ENCODE results near the gene ANG.

ANG gene

DNA sequence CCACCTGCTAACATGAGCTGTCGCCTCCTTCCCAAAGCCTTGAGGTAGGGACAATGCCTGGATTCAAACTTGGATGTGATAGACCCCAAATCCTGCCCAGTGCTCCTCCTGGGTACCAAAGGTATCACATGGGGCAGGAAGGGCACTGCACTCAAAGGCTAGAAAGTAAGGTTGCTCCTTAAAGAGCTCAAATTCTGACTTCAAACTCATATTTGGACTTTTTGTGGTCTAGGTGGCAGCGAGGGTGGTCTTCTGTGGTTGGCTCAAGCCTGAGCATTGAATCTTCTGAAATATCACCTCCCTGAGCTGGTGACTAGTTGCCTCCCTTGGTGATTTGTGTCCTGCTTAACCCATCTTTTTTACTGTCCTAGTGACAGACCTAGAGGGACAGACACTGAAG, 12.5 kb upstream of the ANG start:
- no peak for DNase-seq (ENCODE audit: low read depth)

DNA sequence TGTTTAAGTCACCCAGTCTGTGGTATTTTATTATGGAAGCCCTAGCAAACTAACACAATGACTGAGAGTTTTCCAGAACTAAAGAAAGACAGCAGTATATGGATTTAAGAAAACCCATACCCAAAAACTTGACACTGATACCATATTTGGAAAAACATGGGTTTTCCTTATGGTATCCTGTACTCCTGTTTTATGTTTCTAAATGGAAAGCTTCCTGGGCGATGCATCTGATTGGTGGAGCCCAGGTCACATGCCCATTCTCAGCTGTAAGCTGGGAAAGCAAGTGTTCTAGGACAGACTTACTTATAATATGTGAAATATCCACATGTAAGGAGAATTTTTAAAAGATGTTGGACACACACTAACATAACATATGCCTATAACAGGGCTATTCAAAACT, 8.7 kb upstream of the ANG start:
- DNase-seq (ENCODE audit: low read depth) = no peak

- DNase-seq (ENCODE audit: low read depth) = no peak
Observed at GRCh38 chr14:20680363-20680762, 8.2 kb upstream of the ANG start.

DNA sequence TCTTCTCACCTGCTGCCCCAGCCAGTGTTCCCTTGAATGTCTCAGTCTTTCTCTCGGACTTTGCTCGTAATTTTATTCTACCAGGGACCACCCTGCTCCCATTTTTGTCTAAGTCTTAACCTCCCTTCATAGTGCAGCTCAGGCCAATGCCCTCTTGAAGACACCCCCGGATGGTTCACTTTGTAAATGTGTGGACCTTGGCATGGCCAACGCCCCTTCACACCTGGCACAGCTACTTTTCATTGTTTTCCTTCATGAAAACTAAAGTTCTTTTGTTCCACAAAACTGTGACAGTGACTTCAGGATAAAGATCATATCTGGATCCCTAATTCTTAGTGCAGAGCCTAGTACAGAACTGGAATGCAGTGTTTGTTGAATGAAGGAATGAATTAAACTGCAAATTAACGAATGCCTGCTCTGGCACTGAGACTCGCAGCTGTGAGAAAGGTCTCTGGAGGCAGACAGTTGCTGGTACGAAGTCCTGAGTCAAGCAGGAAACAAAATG, 7.7 kb upstream of the ANG start:
- no peak for DNase-seq (ENCODE audit: low read depth)

DNA sequence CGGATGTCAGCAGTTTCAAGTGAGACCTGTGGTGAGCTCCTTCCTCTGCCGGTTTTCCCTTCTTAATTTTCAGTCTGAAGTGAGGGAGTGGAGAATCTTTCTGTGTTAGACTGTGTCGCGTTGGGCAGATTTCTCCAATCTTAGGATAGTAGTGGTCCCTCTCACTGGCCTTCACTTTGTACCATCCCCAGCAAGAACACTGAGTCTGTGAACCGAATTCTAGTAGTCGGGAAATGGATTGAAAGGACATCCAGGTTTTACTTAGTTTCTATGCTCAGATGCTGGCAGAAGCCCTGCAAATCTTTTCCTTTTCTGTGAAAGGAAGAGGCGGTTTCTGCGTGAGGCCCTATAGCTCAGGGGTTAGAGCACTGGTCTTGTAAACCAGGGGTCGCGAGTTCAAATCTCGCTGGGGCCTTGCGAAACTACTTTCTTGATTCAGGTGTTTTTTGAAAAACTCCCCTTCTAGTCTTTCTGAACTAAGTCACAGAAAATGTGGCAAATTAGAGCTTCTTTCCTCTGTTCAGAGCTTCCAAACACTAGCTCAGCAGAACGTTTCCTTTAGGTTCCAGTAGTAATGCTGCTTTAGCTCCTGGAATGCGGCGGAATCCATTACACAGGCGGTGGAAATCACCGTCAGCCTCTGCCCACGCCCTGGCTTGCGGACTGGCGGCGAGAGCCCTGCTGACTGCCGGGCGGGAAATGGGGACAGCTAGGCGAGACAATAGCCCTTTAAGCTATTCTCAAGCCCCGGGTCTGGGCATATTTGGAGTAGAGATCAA, 7.0 kb upstream of the ANG start:
- peak; percentile 83 for DNase-seq (ENCODE audit: low read depth)

GRCh38 chr14:20682127-20682434, 6.5 kb upstream of the ANG start:
- DNase-seq (ENCODE audit: low read depth) = no peak

DNA sequence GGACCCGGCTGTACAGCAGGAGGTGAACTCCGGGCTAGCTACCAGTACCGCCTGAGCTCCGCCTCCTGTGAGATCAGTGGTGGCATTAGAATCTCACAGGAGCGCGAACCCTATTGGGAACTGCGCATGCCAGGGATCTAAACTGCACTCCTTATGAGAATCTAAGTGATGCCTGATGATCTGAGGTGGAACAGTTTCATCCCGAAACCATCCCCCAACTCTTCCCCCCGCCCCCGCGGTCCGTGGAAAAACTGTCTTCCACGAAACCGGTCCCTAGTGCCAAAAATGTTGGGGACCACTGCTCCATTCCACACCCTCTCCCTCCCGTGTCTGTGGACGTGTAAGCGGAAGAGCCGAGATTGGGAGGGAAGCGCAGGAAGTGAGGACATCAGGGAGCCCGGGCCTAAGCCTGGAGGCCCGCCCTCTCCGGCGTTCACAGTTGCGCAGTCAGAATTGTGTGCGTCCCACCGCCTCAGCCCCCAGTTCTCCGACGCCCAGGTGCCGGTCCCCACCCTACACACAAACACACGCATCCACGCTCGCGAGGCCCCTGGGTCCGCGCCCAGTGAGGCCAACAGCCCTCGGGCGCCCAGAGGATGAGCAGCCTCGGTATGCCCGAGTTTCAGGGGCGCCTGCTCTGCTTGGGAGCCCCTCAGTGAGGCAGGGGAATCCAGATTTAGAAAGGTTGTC, 6.0 kb upstream of the ANG start:
- DNase-seq (ENCODE audit: low read depth) = peak; percentile 72

GRCh38 chr14:20683125-20683890, 5.3 kb upstream of the ANG start:
- peak; percentile 89 for DNase-seq (ENCODE audit: low read depth)

DNA sequence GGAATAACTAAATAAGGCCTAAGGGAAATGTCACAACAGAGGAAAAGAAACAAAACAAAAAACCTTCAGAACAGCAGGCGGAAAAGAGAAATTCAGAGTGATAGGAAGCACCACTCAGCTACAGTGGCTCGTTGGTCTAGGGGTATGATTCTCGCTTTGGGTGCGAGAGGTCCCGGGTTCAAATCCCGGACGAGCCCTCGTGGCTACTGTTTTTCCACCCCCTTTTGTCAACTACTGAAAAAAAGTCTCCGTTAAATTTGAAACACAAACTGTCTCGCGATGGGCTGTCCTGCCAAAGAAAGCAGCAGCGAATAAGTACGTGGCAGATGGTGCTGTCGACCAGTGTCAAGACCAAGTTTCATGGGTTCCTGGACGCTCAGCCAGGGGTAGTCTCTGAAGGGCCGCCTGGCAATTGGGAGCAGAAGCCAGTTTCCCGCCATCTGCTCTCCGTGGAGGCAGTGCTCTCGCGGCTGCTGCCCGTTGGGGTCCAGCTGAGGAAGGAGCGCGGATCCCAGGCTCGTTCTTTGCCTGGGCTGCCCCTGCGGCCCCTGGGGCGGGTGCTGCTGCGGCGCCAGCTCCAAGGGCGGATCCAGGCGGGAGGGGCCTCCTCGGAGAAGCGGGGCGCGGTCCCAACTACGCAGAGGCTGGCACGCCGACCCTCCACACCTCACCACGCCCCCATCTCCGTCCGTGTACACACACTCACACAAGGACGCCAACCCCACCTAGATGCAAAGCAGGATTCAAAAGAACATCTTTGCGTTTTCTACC, 4.5 kb upstream of the ANG start, which contains the start of gene RNASE4:
TSS of gene RNASE4 (plus strand) at position 670 of the 771 bp plus-strand sequence. CDS start 14,812 bp downstream, outside the sequence.
- DNase-seq (ENCODE audit: low read depth) = peak; percentile 68

DNA sequence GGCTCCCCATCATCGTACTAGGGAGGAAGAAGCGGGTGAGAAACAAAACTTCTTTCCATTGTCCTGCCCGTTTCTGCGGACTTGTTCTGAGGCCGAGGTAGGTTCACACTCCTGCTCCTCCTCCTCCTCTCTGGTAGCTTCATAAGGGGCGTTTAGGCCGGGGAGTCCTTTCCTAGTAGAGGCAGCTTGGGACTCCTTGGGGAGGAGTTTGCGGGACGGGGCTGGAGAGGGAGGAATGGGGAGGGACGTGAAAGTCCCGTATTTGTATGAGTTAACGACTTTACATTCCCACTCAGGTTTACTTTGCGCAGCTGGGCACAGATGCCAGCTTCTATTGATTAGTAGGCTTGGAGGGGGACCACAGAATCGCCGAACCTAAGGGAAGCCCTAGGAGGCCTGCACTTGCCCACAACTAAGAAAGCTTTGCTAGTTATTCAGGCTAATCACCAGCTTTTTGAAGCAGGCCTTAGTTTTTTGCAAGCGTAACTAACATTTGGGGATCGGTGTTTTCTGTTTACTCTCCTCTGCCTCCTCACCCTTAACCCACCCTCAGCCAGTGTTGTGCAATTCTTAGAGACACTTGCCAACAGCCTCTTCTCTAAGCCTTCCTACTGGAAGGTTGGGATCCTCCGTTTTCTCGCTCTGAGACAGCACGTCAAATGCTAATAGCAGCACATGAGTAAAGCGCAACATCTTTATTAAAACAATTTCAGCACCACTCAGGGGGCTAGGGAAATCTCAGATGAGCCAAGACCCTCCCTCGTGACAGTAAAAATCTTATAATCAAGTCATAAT, 3.7 kb upstream of the ANG start:
- DNase-seq (ENCODE audit: low read depth) = peak; percentile 53

DNA sequence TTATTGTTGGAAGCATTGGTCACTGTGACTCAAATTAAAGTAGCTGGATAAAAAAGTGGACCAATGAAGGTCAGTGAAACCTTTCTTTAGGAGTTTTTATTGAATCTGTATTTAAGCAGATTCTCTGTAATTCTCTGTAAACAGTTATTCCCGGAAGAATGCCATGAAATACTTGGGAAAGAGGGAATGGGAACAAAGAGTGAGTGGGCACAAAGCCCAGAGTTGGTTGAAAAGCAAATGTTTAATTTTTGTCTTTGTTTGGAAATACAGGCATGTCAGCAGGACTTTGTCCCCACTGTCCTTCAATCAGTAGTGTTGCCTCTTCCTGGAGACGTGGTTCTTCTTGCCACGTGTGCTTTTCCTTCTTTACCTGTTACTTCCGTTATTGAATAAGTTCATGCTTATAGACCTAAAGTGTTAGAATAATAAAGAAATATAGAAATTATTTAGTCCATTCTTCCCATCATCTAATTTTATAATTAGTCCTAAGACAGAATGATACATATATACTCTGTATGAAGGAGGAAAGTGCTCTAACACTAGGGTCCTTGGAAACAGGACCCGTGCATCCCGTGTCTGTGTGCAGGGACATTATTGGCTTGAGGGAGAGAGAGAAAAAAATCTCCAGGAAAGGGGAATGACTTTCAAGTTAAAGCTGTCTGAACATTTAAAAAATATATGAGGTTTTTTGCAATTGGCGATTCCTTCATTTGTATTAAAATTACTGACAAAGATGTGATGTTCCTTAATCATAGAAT, 2.0 kb upstream of the ANG start:
- no peak for DNase-seq (ENCODE audit: low read depth)

GRCh38 chr14:20687362-20688166, 1.0 kb upstream of the ANG start:
- no peak for DNase-seq (ENCODE audit: low read depth)

DNA sequence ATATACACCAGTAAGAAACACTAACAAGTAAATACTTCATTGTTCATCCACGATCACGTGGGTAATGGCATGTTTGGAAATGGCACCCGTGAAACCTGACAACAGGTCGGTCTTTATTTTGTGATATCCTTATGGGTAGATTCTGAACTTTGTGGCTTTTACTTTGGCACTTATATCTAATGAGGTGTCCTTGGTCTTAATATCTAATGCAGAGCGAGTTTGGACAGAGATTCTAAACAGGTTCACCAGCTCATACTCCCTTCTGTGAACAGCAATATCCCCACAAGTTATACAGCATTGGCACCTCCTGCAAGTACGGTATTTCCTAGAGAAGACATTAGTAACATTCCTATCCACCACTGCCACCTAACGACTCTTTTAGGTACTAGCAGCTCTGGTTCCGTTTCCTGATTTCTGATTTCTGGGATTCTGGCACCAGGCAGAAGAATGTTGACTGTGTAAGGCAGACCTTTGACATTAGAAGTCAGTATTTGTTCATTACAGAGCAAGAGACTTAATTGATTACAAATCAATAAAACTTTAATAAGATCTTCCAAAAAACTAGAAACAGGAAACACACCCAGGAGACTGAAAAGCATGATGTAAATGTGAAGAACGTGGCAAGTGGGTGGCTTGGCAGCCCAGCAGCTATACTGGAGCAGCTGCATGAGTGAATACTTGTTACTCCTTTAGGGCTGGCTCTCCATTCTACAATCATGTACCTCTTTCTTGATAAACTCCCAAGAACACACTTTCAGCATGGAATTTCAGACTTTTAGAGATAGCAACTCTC, 2.5 kb downstream of the ANG start:
- DNase-seq (ENCODE audit: low read depth) = peak; percentile 47

- no peak for DNase-seq (ENCODE audit: low read depth)
Observed at GRCh38 chr14:20692116-20692751, 3.7 kb downstream of the ANG start.

- no peak for DNase-seq (ENCODE audit: low read depth)
Observed at GRCh38 chr14:20696764-20697163, 8.2 kb downstream of the ANG start.

DNA sequence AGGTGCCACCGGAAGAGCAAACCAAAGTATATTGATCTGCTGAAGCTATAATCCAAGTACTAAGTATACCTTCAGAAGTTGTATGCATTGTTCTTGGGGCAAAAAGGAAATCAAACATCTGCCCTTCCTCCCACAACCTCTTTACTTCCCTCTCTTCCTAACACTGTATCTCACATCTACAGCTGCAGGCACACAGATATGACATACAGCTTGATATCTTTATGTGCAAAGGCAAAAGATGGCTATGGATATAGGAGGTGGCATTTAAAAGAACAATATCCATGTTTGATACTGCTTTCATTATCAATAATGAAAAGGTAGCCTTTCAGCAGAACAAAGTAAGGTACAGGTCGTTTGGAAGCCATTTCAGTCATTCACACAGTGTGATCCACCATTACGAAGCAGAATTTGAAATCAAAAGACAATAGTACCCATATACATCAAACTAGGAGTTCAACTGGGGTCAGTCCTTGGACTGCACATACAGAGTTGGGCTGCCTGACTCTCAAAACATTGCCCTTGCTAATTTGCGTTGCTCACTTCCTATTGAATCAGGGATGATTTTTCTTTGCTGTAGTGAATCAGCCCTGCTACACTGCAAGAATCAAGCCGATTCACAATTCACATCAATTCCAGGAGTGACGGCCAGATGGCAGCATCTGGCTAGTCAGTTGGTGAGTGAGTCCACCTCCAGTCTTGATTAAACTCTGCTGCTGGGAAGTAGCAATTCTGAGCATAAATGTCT, 8.9 kb downstream of the ANG start:
- no peak for DNase-seq (ENCODE audit: low read depth)

GRCh38 chr14:20698018-20698329, 9.4 kb downstream of the ANG start:
- no peak for DNase-seq (ENCODE audit: low read depth)

- no peak for DNase-seq (ENCODE audit: low read depth)
Observed at GRCh38 chr14:20698934-20699333, 10.4 kb downstream of the ANG start.
